HepG2 (cell line): ENCODE data around the gene PSMC5. TPM values are rescaled to one million over a fixed set of nuclear protein-coding genes. Genes with fewer than 3 reads are reported as not detected.

Experiments
- BRCA1 ChIP-seq: sonication (generic); formaldehyde crosslinking; IDR thresholded peaks from 2 replicates; pipeline ENCODE4 v1.4.0; 2020; ENCODE audit warnings: missing genetic modification reagents
- ISX ChIP-seq: sonication (generic); formaldehyde crosslinking; conservative IDR thresholded peaks from 2 replicates; pipeline ENCODE4 v1.5.0; 2020; ENCODE audit warnings: missing genetic modification reagents
- JARID2 ChIP-seq: sonication (generic); formaldehyde crosslinking; IDR thresholded peaks from 2 replicates; pipeline ENCODE4 v1.8.1; 2023; ENCODE audit warnings: missing genetic modification reagents, inconsistent platforms; ENCODE audit not compliant: insufficient replicate concordance
- MLLT10 ChIP-seq: sonication (generic); formaldehyde crosslinking; IDR thresholded peaks from 2 replicates; pipeline ENCODE4 v1.4.0; 2020; ENCODE audit warnings: missing genetic modification reagents
- MYC ChIP-seq: sonication (generic); formaldehyde crosslinking; IDR thresholded peaks from 2 replicates; pipeline ENCODE4 v1.9.0; 2021; ENCODE audit warnings: missing genetic modification reagents, borderline replicate concordance
- MYPOP ChIP-seq: sonication (generic); formaldehyde crosslinking; IDR thresholded peaks from 2 replicates; pipeline ENCODE4 v1.8.1; 2023; ENCODE audit warnings: mild to moderate bottlenecking, moderate library complexity, missing genetic modification reagents
- NCOA5 ChIP-seq: sonication (generic); formaldehyde crosslinking; IDR thresholded peaks from 2 replicates; pipeline ENCODE4 v1.4.0; 2020; ENCODE audit warnings: missing genetic modification reagents
- ONECUT2 ChIP-seq: sonication (generic); formaldehyde crosslinking; IDR thresholded peaks from 2 replicates; pipeline ENCODE4 v1.4.0; 2020; ENCODE audit warnings: missing genetic modification reagents
- ZFP36L1 ChIP-seq: sonication (generic); formaldehyde crosslinking; IDR thresholded peaks from 2 replicates; pipeline ENCODE4 v1.8.0; 2022; ENCODE audit warnings: mild to moderate bottlenecking, missing genetic modification reagents, moderate library complexity
- ZFP82 ChIP-seq: sonication (generic); formaldehyde crosslinking; IDR thresholded peaks from 2 replicates; pipeline ENCODE4 v1.5.1; 2020; ENCODE audit warnings: mild to moderate bottlenecking, missing genetic modification reagents, borderline replicate concordance
- ZFP91 ChIP-seq: sonication (generic); formaldehyde crosslinking; IDR thresholded peaks from 2 replicates; pipeline ENCODE4 v1.9.0; 2022; ENCODE audit warnings: missing genetic modification reagents, mild to moderate bottlenecking, borderline replicate concordance
- ZNF205 ChIP-seq: IDR thresholded peaks from 2 replicates; pipeline ENCODE4 v1.6.1; 2018; ENCODE audit warnings: missing biosample characterization, missing genetic modification reagents
- ZNF678 ChIP-seq: sonication (generic); formaldehyde crosslinking; IDR thresholded peaks from 2 replicates; pipeline ENCODE4 v1.4.0; 2020; ENCODE audit warnings: mild to moderate bottlenecking, missing genetic modification reagents
- ZNF772 ChIP-seq: sonication (generic); formaldehyde crosslinking; IDR thresholded peaks from 2 replicates; pipeline ENCODE4 v1.5.0; 2020; ENCODE audit warnings: mild to moderate bottlenecking, missing genetic modification reagents
- ZNF781 ChIP-seq: sonication (generic); formaldehyde crosslinking; IDR thresholded peaks from 2 replicates; pipeline ENCODE4 v1.5.1; 2020; ENCODE audit warnings: borderline replicate concordance, mild to moderate bottlenecking, missing genetic modification reagents; ENCODE audit errors: not compliant biosample characterization
- ZSCAN25 ChIP-seq: sonication (generic); formaldehyde crosslinking; IDR thresholded peaks from 2 replicates; pipeline ENCODE4 v1.8.0; 2022; ENCODE audit warnings: mild to moderate bottlenecking, missing genetic modification reagents
- ZSCAN9 ChIP-seq: IDR thresholded peaks from 2 replicates; pipeline ENCODE4 v1.6.1; 2016; ENCODE audit warnings: borderline replicate concordance
- polyA plus RNA-seq, 8 experiments: library from polyadenylated mRNA; depleted of rRNA in 3 of 8; stranded (reverse) in 7 of 8; unstranded in 1 of 8; fragments of >200 nt; fragmentation: Illumina TruSeq in 4 of 8; extraction: Trizol in 4 of 8; gene quantifications; 2 replicates each; pipeline versions ENCODE4 v1.2.1 to v1.2.3, GENCODE V29; 2011 to 2016; ENCODE audit warnings: low read depth in 4 of 8, missing spikeins in 1 of 8, mixed read lengths in 1 of 8; ENCODE audit not compliant: insufficient read depth in 1 of 8
- total RNA-seq, 5 experiments: library from RNA; depleted of rRNA; stranded (reverse); fragments of >200 nt; fragmentation: Illumina TruSeq; extraction: Trizol; gene quantifications; 2 replicates each; pipeline ENCODE4 v1.2.3, GENCODE V29; 2016; ENCODE audit warnings: low read depth in 1 of 5
- TF ChIP-seq, protein P1 (sequence below): sonication (generic); formaldehyde crosslinking; IDR thresholded peaks from 2 replicates; pipeline ENCODE4 v1.4.0; 2020; ENCODE audit warnings: missing genetic modification reagents
- TF ChIP-seq, protein P2 (sequence below): sonication (generic); formaldehyde crosslinking; IDR thresholded peaks from 2 replicates; pipeline ENCODE4 v1.5.1; 2020; ENCODE audit warnings: mild to moderate bottlenecking, missing genetic modification reagents, moderate library complexity
- TF ChIP-seq, protein P3 (sequence below): sonication (generic); formaldehyde crosslinking; IDR thresholded peaks from 2 replicates; pipeline ENCODE4 v1.4.0; 2020; ENCODE audit warnings: mild to moderate bottlenecking, missing genetic modification reagents
- TF ChIP-seq, protein P4 (sequence below): sonication (generic); formaldehyde crosslinking; IDR thresholded peaks from 2 replicates; pipeline ENCODE4 v1.4.0; 2020; ENCODE audit warnings: mild to moderate bottlenecking, low read depth, missing genetic modification reagents

Gene PSMC5
- total and polyA plus RNA-seq, 2 of the 13 experiments (the other 11 are each of a cell fraction or from before 2014, with no cell fraction given), result 35.3 to 128 TPM

- TF ChIP-seq ZNF205 (CRISPR knock-in tag), result no peak
- 0 out of 2 replicates have a peak, but pooled peaks have one; percentile 13 for TF ChIP-seq ONECUT2 (CRISPR knock-in tag)
- peak; percentile 73; the same call in 1 of the 2 replicates for TF ChIP-seq BRCA1 (CRISPR knock-in tag)
- TF ChIP-seq ISX, result 0 out of 2 replicates have a peak, but pooled peaks have one; percentile 19
- TF ChIP-seq, protein P1, sequence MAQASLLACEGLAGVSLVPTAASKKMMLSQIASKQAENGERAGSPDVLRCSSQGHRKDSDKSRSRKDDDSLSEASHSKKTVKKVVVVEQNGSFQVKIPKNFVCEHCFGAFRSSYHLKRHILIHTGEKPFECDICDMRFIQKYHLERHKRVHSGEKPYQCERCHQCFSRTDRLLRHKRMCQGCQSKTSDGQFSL (CRISPR knock-in tag), result 0 out of 2 replicates have a peak, but pooled peaks have one; percentile 47
- TF ChIP-seq, protein P2, sequence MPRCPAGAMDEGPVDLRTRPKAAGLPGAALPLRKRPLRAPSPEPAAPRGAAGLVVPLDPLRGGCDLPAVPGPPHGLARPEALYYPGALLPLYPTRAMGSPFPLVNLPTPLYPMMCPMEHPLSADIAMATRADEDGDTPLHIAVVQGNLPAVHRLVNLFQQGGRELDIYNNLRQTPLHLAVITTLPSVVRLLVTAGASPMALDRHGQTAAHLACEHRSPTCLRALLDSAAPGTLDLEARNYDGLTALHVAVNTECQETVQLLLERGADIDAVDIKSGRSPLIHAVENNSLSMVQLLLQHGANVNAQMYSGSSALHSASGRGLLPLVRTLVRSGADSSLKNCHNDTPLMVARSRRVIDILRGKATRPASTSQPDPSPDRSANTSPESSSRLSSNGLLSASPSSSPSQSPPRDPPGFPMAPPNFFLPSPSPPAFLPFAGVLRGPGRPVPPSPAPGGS (CRISPR knock-in tag), result peak; percentile 82; the same call in 1 of the 2 replicates
- TF ChIP-seq ZNF781, result peak; percentile 22
- no peak for TF ChIP-seq JARID2
- peak; percentile 45 for TF ChIP-seq MYC
- TF ChIP-seq, protein P3, sequence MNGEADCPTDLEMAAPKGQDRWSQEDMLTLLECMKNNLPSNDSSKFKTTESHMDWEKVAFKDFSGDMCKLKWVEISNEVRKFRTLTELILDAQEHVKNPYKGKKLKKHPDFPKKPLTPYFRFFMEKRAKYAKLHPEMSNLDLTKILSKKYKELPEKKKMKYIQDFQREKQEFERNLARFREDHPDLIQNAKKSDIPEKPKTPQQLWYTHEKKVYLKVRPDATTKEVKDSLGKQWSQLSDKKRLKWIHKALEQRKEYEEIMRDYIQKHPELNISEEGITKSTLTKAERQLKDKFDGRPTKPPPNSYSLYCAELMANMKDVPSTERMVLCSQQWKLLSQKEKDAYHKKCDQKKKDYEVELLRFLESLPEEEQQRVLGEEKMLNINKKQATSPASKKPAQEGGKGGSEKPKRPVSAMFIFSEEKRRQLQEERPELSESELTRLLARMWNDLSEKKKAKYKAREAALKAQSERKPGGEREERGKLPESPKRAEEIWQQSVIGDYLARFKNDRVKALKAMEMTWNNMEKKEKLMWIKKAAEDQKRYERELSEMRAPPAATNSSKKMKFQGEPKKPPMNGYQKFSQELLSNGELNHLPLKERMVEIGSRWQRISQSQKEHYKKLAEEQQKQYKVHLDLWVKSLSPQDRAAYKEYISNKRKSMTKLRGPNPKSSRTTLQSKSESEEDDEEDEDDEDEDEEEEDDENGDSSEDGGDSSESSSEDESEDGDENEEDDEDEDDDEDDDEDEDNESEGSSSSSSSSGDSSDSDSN (CRISPR knock-in tag), result peak; percentile 66
- no peak for TF ChIP-seq ZSCAN9 (CRISPR knock-in tag)
- TF ChIP-seq, protein P4, sequence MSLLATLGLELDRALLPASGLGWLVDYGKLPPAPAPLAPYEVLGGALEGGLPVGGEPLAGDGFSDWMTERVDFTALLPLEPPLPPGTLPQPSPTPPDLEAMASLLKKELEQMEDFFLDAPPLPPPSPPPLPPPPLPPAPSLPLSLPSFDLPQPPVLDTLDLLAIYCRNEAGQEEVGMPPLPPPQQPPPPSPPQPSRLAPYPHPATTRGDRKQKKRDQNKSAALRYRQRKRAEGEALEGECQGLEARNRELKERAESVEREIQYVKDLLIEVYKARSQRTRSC (CRISPR knock-in tag), result no peak
- TF ChIP-seq NCOA5 (CRISPR knock-in tag), result 0 out of 2 replicates have a peak, but pooled peaks have one; percentile 60
- TF ChIP-seq MYPOP (CRISPR knock-in tag), result 0 out of 2 replicates have a peak, but pooled peaks have one; percentile 43
- 0 out of 2 replicates have a peak, but pooled peaks have one; percentile 48 for TF ChIP-seq ZSCAN25 (CRISPR knock-in tag)
- no peak for TF ChIP-seq ZFP36L1
- TF ChIP-seq ZFP82 (CRISPR knock-in tag), result 0 out of 2 replicates have a peak, but pooled peaks have one; percentile 70
- peak; percentile 64 for TF ChIP-seq ZFP91 (CRISPR knock-in tag)
- 0 out of 2 replicates have a peak, but pooled peaks have one; percentile 9 for TF ChIP-seq ZNF678 (CRISPR knock-in tag)
- TF ChIP-seq ZNF772 (CRISPR knock-in tag), result 0 out of 2 replicates have a peak, but pooled peaks have one; percentile 60
- peak; percentile 77; the same call in 1 of the 2 replicates for TF ChIP-seq MLLT10
Observed at GRCh38 chr17:63841350-63842172, 14.3 kb downstream of the PSMC5 start (continued).
